ENCODE measurements around the gene MAPK8.
"Not testable (repeated sequence)": the region's sequence is repeated elsewhere in the genome, so short reads cannot be mapped to it uniquely, and the experiment has no call there.

Gene MAPK8

DNA sequence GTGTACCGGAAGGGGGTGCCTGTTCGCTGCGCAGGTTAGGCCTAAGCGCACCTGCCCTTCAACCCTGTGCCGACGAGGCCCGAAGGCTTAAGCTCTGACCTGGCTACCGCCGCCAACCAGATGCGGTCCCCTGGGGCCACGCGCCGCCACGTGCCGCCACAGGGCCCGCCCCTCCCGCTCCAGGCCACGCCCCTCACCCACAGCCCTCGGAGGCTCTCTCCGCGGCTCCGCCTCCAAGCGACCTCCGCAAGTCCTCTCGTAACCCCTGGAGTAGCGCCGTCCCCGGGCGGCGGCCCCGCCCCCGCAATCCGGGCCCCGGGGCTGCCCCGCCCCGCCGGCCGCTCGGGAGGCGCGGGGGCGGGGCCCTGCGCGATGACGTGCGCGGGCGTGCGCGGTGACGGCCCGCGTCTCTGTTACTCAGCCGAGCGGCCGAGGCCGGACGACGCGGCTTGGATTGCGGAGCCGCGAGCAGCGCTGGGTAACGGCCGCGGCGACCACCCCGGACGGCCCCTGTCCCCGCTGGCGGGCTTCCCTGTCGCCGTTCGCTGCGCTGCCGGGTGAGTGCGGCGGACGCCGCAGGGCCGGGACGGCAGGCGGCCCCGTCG, at the start of gene MAPK8:
TSS of gene MAPK8 (plus strand) at position 413 of the 605 bp plus-strand sequence. CDS start 94,984 bp downstream, outside the sequence.
- DNase-seq: peak; percentile 87

- no peak for DNase-seq
Measured at GRCh38 chr10:48257407-48257961, 49.0 kb upstream of the MAPK8 start.

- DNase-seq: no peak
Measured at GRCh38 chr10:48258105-48258504, 48.4 kb upstream of the MAPK8 start.

DNA sequence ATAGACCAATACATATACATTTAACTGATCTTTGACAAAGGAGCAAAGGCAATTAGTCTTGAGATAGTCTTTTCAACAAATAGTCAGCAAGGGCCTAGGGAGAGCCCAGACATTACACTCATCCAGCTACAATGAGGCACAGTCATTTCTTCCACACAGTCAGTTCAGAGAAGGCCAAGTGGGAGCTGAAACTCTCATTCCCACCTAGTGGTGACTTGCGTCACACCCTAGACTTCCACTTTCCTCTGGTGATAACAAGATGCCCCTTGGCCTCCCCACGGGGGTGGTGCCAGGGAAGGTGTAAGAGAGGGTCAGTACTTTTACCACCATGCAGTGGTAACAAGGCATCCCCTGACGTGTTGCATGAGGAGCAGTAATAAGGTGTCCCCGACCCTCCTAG, 39.9 kb upstream of the MAPK8 start:
- DNase-seq: no peak

- DNase-seq: no peak
Measured at GRCh38 chr10:48271047-48271730, 35.3 kb upstream of the MAPK8 start.

- no peak for DNase-seq
Measured at GRCh38 chr10:48272682-48273081, 33.8 kb upstream of the MAPK8 start.

DNA sequence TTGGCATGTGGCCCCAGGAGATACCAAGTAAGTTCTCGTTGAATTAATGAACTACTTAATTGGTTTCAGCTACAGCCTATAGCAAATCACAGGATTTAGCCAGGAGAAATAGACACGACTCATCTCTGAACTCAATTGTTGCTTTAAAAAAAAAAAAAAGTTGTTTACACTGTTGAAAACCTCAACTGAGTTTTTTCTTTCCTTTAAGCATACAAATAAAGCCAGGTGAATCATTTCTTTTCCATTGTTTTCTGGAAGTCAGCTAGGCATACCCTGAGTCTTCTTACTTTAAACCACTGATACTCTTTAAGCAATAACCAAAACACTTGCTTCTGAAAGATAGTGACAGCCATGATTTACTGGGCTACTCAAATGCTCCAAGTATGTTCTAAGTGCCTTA, 32.7 kb upstream of the MAPK8 start:
- no peak for DNase-seq

GRCh38 chr10:48274636-48275035, 31.8 kb upstream of the MAPK8 start, which contains the start of gene FRMPD2:
FRMPD2 (minus strand) TSS chr10:48274696; CDS start chr10:48274567, 129 bp downstream.
- DNase-seq: no peak

DNA sequence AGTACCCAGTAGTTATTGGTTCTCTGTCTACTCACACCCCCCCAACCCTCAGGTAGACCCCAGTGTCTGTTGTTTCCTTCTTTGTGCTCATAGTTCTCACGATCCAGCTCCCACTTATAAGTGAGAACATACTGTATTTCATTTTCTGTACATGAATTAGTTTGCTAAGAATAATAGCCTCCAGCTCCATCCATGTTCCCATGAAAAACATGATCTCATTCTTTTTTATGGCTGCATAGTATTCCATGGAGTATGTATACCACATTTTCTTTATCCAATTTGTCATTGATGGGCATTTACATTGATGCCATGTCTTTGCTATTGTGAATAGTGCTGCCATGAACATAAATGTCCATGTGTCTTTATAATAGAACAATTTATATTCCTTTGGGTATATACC, 29.4 kb upstream of the MAPK8 start:
- DNase-seq: no peak

DNA sequence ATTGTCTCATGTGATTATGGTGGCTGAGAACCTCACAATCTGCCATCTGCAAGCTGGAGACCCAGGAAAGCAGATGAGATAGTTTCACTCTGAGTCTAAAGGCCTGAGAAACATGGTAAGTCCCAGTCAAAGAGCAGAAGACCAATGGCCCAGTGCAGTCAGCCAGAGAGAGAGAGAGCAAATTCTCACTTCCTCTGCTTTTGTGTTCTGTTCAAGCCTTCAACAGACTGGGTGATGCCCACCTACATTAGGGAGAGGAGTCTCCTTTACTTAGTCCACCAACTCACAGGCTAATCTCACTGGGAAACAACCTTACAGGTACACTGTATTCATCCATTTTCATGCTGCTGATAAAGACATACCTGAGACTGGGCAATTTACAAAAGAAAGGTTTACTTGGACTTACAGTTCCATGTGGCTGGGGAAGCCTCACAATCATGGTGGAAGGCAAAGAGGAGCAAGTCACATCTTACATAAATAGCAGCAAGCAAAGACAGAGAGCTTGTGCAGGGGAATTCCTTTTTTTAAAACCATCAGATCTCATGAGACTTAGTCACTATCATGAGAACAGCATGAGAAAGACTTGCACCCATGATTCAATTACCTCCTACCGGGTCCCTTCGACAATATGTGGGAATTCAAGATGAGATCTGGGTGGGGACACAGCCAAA, 27.3 kb upstream of the MAPK8 start:
- no peak for DNase-seq

DNA sequence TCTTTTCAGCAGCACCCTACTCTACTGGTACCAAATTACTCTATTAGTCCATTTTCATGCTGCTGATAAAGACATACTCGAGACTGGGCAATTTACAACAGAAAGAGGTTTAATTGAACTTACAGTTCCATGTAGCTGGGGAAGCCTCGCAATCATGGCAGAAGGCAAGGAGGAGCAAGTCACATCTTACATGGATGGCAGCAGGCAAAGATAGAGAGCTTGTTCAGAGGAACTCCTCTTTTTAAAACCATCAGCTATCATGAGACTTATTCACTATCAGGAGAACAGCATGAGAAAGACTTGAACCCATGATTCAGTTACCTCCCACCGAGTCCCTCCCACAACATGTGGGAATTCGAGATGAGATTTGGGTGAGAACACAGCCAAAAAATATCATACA, 24.8 kb upstream of the MAPK8 start:
- DNase-seq: not testable (repeated sequence)

GRCh38 chr10:48282829-48283228, 23.6 kb upstream of the MAPK8 start:
- DNase-seq: no peak

DNA sequence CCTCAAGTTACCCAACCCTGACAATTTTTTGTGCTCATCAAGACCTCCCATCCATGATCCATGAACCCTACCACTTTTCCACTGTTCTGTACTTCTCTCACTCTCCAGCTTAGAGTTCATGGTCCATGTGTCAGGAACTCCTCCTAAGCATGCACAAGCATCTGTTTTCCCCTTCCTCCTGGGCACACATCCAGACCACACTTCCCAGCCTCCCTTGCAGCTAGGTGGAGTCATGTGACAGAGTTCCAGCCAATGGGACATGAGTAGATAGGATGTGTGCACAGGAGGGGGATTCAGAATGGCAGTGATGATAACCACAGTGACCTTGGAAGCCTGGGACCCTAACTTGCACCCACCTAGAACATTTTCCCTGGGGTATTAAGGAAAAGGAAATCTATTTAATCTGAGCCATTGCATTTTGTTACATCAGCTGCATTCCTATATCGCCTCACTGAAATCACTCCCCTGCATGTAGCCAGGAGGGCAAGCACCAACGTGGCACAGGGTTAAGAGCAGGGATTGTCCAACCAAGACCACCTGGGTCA, 22.4 kb upstream of the MAPK8 start:
- peak; percentile 7 for DNase-seq

DNA sequence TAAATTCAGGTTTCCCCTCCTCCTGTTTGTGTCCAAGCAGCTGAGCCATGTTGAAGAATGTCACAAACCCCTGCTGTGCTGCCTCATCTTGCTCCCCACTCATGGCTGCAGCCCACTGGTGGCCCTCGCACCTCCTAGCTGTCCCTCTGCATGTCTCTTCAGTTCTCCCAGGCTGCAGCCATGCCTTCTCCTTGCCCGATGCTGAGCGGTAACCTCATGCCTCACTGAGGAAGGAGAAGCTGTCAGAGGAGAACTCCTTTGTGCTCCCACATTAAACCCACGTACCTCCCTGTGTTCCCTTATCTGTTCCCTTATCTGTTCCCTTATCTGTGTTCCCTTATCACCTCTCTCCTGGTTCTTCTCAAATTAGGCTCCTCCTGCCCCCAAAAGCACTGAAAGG, 21.7 kb upstream of the MAPK8 start:
- DNase-seq: no peak

DNA sequence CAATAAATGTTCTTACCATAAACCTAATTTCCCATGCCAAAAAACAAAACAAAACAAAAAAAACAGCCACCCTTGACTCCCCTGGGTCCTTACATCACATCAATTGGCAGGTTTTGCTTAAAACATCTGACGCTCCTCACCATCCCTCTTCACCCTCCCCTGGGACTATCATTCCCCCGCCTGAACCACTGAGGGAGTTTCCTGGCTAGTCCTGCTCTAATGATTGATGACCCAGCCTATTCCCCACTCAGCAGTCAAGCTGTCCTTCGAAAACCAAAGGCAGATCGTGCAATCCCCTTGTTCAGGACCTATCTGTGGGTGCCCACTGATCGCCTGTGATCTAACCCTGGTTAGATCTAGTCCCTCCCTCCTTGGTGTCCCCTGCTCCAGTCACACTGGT, 20.8 kb upstream of the MAPK8 start:
- no peak for DNase-seq

GRCh38 chr10:48286356-48286755, 20.1 kb upstream of the MAPK8 start:
- DNase-seq: no peak

DNA sequence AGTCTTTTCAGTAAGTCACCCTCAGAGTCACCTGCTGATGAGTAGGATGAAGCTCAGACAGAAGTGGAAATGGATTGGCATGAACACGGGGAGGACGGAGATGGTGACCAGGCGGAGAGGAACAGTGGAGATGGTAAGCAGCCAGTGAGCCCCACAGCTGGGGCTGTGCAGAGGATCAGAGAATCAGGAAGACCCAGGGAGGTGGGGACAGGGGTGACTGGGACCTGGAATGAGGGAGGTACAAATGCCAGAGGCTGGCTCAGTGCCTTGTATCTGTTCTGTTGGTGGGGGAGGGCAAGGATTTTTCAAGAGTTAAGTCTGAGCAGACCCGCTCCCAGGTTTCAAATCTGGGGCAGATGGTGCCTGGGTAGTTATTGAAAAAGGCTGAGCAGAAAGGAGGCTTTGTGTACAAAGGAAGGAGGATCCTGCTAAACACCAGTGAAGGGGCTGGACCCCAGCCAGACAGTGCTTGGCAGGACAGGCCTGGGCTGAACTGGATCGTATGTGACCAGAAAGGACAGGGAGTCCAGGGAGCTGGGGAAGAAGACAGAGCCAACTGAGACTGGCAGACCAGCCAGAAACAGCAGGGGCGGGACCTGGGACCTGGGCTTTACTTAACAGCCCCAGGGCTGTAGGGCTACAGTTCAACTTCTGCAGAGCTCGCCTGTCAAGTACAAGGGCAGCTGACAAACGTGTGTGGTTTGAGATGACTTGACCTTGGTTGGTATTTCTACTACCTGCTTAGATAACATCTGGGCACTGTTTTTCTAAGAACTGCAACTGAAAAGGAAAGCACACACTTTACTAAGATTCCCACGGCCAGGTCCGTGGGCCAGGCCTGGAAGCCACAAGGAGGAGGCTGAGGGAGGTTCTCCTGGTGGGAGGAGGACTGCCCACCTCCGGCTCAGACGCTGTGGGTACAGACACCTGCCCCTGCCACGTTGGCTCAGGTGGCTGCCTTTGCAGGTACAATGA, 18.8 kb upstream of the MAPK8 start:
- DNase-seq: no peak

DNA sequence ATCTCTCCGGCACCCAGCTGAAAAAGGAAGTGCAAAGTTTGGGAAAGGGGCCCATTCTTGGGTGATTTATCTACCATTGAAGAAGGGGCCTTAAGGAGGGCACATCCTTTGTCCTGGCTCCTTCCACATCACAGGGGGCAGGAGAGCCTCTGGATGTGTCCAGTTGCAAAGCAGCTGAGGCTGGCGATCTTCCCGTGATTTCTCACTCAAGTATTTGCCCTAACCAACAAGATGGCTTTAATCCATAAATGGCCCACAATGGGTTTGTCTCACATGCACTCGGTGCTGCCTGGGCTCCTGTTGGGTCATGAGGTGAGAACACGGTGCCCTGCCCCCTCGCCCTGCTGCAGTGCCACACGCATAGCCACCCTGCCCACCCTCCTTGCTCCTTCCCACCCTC, 17.8 kb upstream of the MAPK8 start:
- DNase-seq: no peak

- peak; percentile 45 for DNase-seq
Measured at GRCh38 chr10:48289501-48290238, 16.8 kb upstream of the MAPK8 start.

GRCh38 chr10:48290286-48290685, 16.2 kb upstream of the MAPK8 start:
- no peak for DNase-seq

- DNase-seq: no peak
Measured at GRCh38 chr10:48291190-48291589, 15.3 kb upstream of the MAPK8 start.

DNA sequence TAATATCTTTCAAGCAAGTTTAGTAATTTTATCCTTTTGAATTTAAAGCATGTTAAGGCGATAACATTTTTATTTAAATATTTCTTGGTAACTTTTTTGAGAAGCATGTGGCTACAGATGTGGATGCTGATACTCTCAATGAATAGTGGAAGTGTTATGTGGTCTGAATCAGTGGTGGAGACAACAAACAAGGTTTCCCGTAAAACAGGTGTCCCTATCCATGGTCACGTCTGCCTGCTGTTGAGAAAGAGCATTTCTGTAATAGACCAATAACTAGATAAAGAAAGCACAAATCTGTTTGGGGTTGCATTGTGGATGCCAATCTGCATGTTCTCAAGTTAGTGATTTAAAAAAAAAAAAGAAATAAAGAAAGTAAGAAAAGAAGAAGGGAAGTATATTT, 13.9 kb upstream of the MAPK8 start:
- no peak for DNase-seq
